ENCODE measurements around the gene TRA2B. TPM values are rescaled to one million over a fixed set of nuclear protein-coding genes. Genes with fewer than 3 reads are reported as not detected.

Gene TRA2B
- total RNA-seq, 1 donor from 2014 or later, result 132 TPM

- TF ChIP-seq CTCF (IDR thresholded peaks at IDR 0.05; ENCODE audit: unreplicated experiment), result peak; percentile 95
- H3K27me3 Mint-ChIP-seq (ENCODE audit: unreplicated experiment), result peaks cover 2% of the 10 kb centered on the region
- H3K36me3 Mint-ChIP-seq (ENCODE audit: low read depth, unreplicated experiment), result no peaks in the 10 kb centered on the region
- no peak overlapping the region for H3K4me3 Mint-ChIP-seq (ENCODE audit: unreplicated experiment)
- DNase-seq (ENCODE audit: low spot score), result peak; percentile 85
- no peak overlapping the region for H3K27ac Mint-ChIP-seq (ENCODE audit: unreplicated experiment)
- no peaks in the 10 kb centered on the region for H3K9me3 Mint-ChIP-seq (ENCODE audit: unreplicated experiment)
- H3K4me1 Mint-ChIP-seq (ENCODE audit: unreplicated experiment), result peaks cover 33% of the 10 kb centered on the region
These were observed 39.3 kb upstream of the TRA2B start for GRCh38 chr3:185976977-185977678.

GRCh38 chr3:185976100-185976499 is 38.3 kb upstream of the TRA2B start:
- DNase-seq (ENCODE audit: low spot score), result no peak
- Mint-ChIP-seq H3K4me1 (ENCODE audit: unreplicated experiment) (peaks cover 29% of the 10 kb centered on the region), H3K36me3 (ENCODE audit: low read depth, unreplicated experiment) (no peaks in the 10 kb centered on the region), H3K27me3 (ENCODE audit: unreplicated experiment) (peaks cover 2% of the 10 kb centered on the region), H3K9me3 (ENCODE audit: unreplicated experiment) (no peaks in the 10 kb centered on the region), H3K27ac (ENCODE audit: unreplicated experiment) (no peak overlapping the region), H3K4me3 (ENCODE audit: unreplicated experiment) (no peak overlapping the region)
- TF ChIP-seq CTCF (IDR thresholded peaks at IDR 0.05; ENCODE audit: unreplicated experiment), result no peak

GRCh38 chr3:185971579-185971978 is 33.8 kb upstream of the TRA2B start:
- TF ChIP-seq CTCF (IDR thresholded peaks at IDR 0.05; ENCODE audit: unreplicated experiment), result no peak
- H3K36me3 Mint-ChIP-seq (ENCODE audit: low read depth, unreplicated experiment), result no peaks in the 10 kb centered on the region

GRCh38 chr3:185968168-185968567 is 30.4 kb upstream of the TRA2B start:
- Mint-ChIP-seq H3K36me3 (ENCODE audit: low read depth, unreplicated experiment) (no peaks in the 10 kb centered on the region), H3K27ac (ENCODE audit: unreplicated experiment) (no peak overlapping the region), H3K9me3 (ENCODE audit: unreplicated experiment) (no peaks in the 10 kb centered on the region), H3K4me1 (ENCODE audit: unreplicated experiment) (no peaks in the 10 kb centered on the region), H3K4me3 (ENCODE audit: unreplicated experiment) (no peak overlapping the region), H3K27me3 (ENCODE audit: unreplicated experiment) (peaks cover under 1% of the 10 kb centered on the region)
- DNase-seq (ENCODE audit: low spot score), result no peak
- TF ChIP-seq CTCF (IDR thresholded peaks at IDR 0.05; ENCODE audit: unreplicated experiment), result no peak

More at GRCh38 chr3:185971579-185971978, 33.8 kb upstream of the TRA2B start:
- H3K4me3 Mint-ChIP-seq (ENCODE audit: unreplicated experiment), result no peak overlapping the region
- H3K4me1 Mint-ChIP-seq (ENCODE audit: unreplicated experiment), result no peaks in the 10 kb centered on the region
- no peak overlapping the region for H3K27ac Mint-ChIP-seq (ENCODE audit: unreplicated experiment)
- DNase-seq (ENCODE audit: low spot score), result no peak
- H3K27me3 Mint-ChIP-seq (ENCODE audit: unreplicated experiment), result peaks cover 2% of the 10 kb centered on the region
- H3K9me3 Mint-ChIP-seq (ENCODE audit: unreplicated experiment), result no peaks in the 10 kb centered on the region

- no peak for DNase-seq (ENCODE audit: low spot score)
- H3K4me1 Mint-ChIP-seq (ENCODE audit: unreplicated experiment), result no peaks in the 10 kb centered on the region
- no peaks in the 10 kb centered on the region for H3K36me3 Mint-ChIP-seq (ENCODE audit: low read depth, unreplicated experiment)
- no peak overlapping the region for H3K4me3 Mint-ChIP-seq (ENCODE audit: unreplicated experiment)
- no peak for TF ChIP-seq CTCF (IDR thresholded peaks at IDR 0.05; ENCODE audit: unreplicated experiment)
- H3K9me3 Mint-ChIP-seq (ENCODE audit: unreplicated experiment), result no peaks in the 10 kb centered on the region
- no peak overlapping the region for H3K27ac Mint-ChIP-seq (ENCODE audit: unreplicated experiment)
- no peaks in the 10 kb centered on the region for H3K27me3 Mint-ChIP-seq (ENCODE audit: unreplicated experiment)
These were observed 28.8 kb upstream of the TRA2B start for GRCh38 chr3:185966655-185967054.

Measured in endothelial cell (in vitro differentiated cells).